Activated T-cell treated with anti-CD3 and anti-CD28 coated beads, Interleukin-2, amount 50 U/mL, for 4 hours (primary cell): Measurements from ENCODE around the gene EIF4E1B. TPM values are rescaled to one million over a fixed set of nuclear protein-coding genes. Genes with fewer than 3 reads are reported as not detected.
A peak's percentile ranks its signal among the peaks of the same experiment; 100 is the strongest.

Experiments used
- ATAC-seq, 2 donors: fragments of 200-7000 bp; cut with Tn5 transposase; one replicate each; pipeline ENCODE4 v1.10.0; 2021
- DNase-seq: peaks from one replicate; pipeline ENCODE4 v3.0.0-alpha.2; 2020
- H3K27me3 Mint-ChIP-seq: one replicate; pipeline ENCODE4 v1.8.0; 2021; ENCODE audit warnings: low read depth, mixed read lengths
- H3K36me3 Mint-ChIP-seq: one replicate; pipeline ENCODE4 v1.8.0; 2022; ENCODE audit warnings: mixed read lengths; ENCODE audit not compliant: insufficient read depth
- H3K4me1 Mint-ChIP-seq: one replicate; pipeline ENCODE4 v1.8.0; 2021; ENCODE audit warnings: low read depth, mixed read lengths
- H3K4me3 Mint-ChIP-seq: one replicate; pipeline ENCODE4 v1.8.0; 2021; ENCODE audit warnings: mild to moderate bottlenecking, moderate library complexity, mixed read lengths
- H3K9me3 Mint-ChIP-seq: one replicate; pipeline ENCODE4 v1.8.0; 2021; ENCODE audit warnings: mixed read lengths
- total RNA-seq, 3 donors: library from RNA; stranded (reverse); gene quantifications; one replicate each; pipeline ENCODE4 v1.2.1, GENCODE V29; 2021

EIF4E1B gene
- total RNA-seq, 3 donors from 2014 or later = not detected

GRCh38 chr5:176654856-176655255 is 24.4 kb downstream of the EIF4E1B start:
- Mint-ChIP-seq H3K27me3 (no peaks in the 10 kb centered on the region), H3K4me3 (no peak overlapping the region), H3K4me1 (peaks cover 65% of the 10 kb centered on the region), H3K9me3 (no peaks in the 10 kb centered on the region), H3K36me3 (peaks cover 15% of the 10 kb centered on the region)
- DNase-seq (no peak), ATAC-seq (no peak)

- DNase-seq = no peak
- ATAC-seq = no peak
- peaks cover 59% of the 10 kb centered on the region for H3K4me1 Mint-ChIP-seq
- H3K4me3 Mint-ChIP-seq = no peak overlapping the region
- H3K9me3 Mint-ChIP-seq = no peaks in the 10 kb centered on the region
- peaks cover 15% of the 10 kb centered on the region for H3K36me3 Mint-ChIP-seq
- no peaks in the 10 kb centered on the region for H3K27me3 Mint-ChIP-seq
Measured at GRCh38 chr5:176656467-176656990, 26.1 kb downstream of the EIF4E1B start.

- peak; percentile 42 to 64 for ATAC-seq
- H3K4me3 Mint-ChIP-seq = peak overlapping the region; percentile 49
- peaks cover 15% of the 10 kb centered on the region for H3K36me3 Mint-ChIP-seq
- peak; percentile 62 for DNase-seq
- H3K4me1 Mint-ChIP-seq = peaks cover 44% of the 10 kb centered on the region
- no peaks in the 10 kb centered on the region for H3K9me3 Mint-ChIP-seq
- no peaks in the 10 kb centered on the region for H3K27me3 Mint-ChIP-seq
Measured at GRCh38 chr5:176658007-176658599, 27.6 kb downstream of the EIF4E1B start.

GRCh38 chr5:176658817-176659511 is 28.5 kb downstream of the EIF4E1B start:
- Mint-ChIP-seq H3K4me3 (peak overlapping the region; percentile 49), H3K27me3 (peaks cover 3% of the 10 kb centered on the region), H3K4me1 (peaks cover 35% of the 10 kb centered on the region), H3K36me3 (peaks cover 8% of the 10 kb centered on the region), H3K9me3 (no peaks in the 10 kb centered on the region)
- no peak for DNase-seq
- ATAC-seq = peak; percentile 26 to 38

GRCh38 chr5:176659512-176659839 is 29.0 kb downstream of the EIF4E1B start:
- peaks cover 32% of the 10 kb centered on the region for H3K4me1 Mint-ChIP-seq
- ATAC-seq (no peak), DNase-seq (no peak)
- H3K27me3 Mint-ChIP-seq = peaks cover 8% of the 10 kb centered on the region
- no peak overlapping the region for H3K4me3 Mint-ChIP-seq
- peaks cover 8% of the 10 kb centered on the region for H3K36me3 Mint-ChIP-seq
- no peaks in the 10 kb centered on the region for H3K9me3 Mint-ChIP-seq

- H3K4me1 Mint-ChIP-seq = peaks cover 29% of the 10 kb centered on the region
Measured at GRCh38 chr5:176659860-176660461, 29.5 kb downstream of the EIF4E1B start.

GRCh38 chr5:176660530-176660859 is 30.0 kb downstream of the EIF4E1B start:
- Mint-ChIP-seq H3K4me1 (peaks cover 28% of the 10 kb centered on the region), H3K9me3 (no peaks in the 10 kb centered on the region), H3K4me3 (no peak overlapping the region), H3K27me3 (peaks cover 9% of the 10 kb centered on the region), H3K36me3 (peaks cover 4% of the 10 kb centered on the region)
- peak; percentile 24 to 30 for ATAC-seq
- DNase-seq = no peak

More at GRCh38 chr5:176659860-176660461, 29.5 kb downstream of the EIF4E1B start:
- no peak for DNase-seq
- no peak overlapping the region for H3K4me3 Mint-ChIP-seq
- peaks cover 9% of the 10 kb centered on the region for H3K27me3 Mint-ChIP-seq
- no peaks in the 10 kb centered on the region for H3K9me3 Mint-ChIP-seq
- H3K36me3 Mint-ChIP-seq = peaks cover 8% of the 10 kb centered on the region
- no peak for ATAC-seq

- peaks cover 9% of the 10 kb centered on the region for H3K27me3 Mint-ChIP-seq
- peak; percentile 81 for DNase-seq
- H3K4me3 Mint-ChIP-seq = no peak overlapping the region
- peak; percentile 75 to 78 for ATAC-seq
- no peaks in the 10 kb centered on the region for H3K9me3 Mint-ChIP-seq
- H3K36me3 Mint-ChIP-seq = peaks cover 4% of the 10 kb centered on the region
- H3K4me1 Mint-ChIP-seq = peaks cover 28% of the 10 kb centered on the region
Measured at GRCh38 chr5:176660860-176661641, 30.6 kb downstream of the EIF4E1B start.

- Mint-ChIP-seq H3K4me3 (no peak overlapping the region), H3K9me3 (no peaks in the 10 kb centered on the region), H3K4me1 (peaks cover 28% of the 10 kb centered on the region), H3K27me3 (peaks cover 11% of the 10 kb centered on the region), H3K36me3 (peaks cover 2% of the 10 kb centered on the region)
- ATAC-seq = no peak
- DNase-seq = no peak
Measured at GRCh38 chr5:176661676-176662075, 31.2 kb downstream of the EIF4E1B start.

GRCh38 chr5:176662371-176663333 is 32.2 kb downstream of the EIF4E1B start:
- DNase-seq = no peak
- Mint-ChIP-seq H3K4me3 (no peak overlapping the region), H3K27me3 (peaks cover 11% of the 10 kb centered on the region), H3K36me3 (peaks cover 2% of the 10 kb centered on the region), H3K4me1 (peaks cover 27% of the 10 kb centered on the region), H3K9me3 (no peaks in the 10 kb centered on the region)
- no peak for ATAC-seq

GRCh38 chr5:176663566-176663965 is 33.1 kb downstream of the EIF4E1B start:
- H3K9me3 Mint-ChIP-seq = no peaks in the 10 kb centered on the region
- H3K36me3 Mint-ChIP-seq = no peaks in the 10 kb centered on the region
- no peak overlapping the region for H3K4me3 Mint-ChIP-seq
- ATAC-seq (no peak), DNase-seq (no peak)
- peaks cover 18% of the 10 kb centered on the region for H3K4me1 Mint-ChIP-seq
- peaks cover 11% of the 10 kb centered on the region for H3K27me3 Mint-ChIP-seq

GRCh38 chr5:176664479-176664878 is 34.0 kb downstream of the EIF4E1B start:
- ATAC-seq = no peak
- Mint-ChIP-seq H3K9me3 (no peaks in the 10 kb centered on the region), H3K4me3 (no peak overlapping the region), H3K27me3 (peaks cover 11% of the 10 kb centered on the region), H3K36me3 (no peaks in the 10 kb centered on the region), H3K4me1 (peaks cover 9% of the 10 kb centered on the region)
- no peak for DNase-seq

GRCh38 chr5:176664886-176665285 is 34.4 kb downstream of the EIF4E1B start:
- Mint-ChIP-seq H3K4me3 (no peak overlapping the region), H3K4me1 (peaks cover 9% of the 10 kb centered on the region), H3K36me3 (no peaks in the 10 kb centered on the region), H3K27me3 (peaks cover 11% of the 10 kb centered on the region), H3K9me3 (no peaks in the 10 kb centered on the region)
- no peak for DNase-seq
- ATAC-seq = no peak
